NCI-H187 treated with DMSO at 0.1 percent for 48 hours (cell line): ENCODE results near the gene SPRR2E.
"Not testable (repeated sequence)": the region's sequence is repeated elsewhere in the genome, so short reads cannot be mapped to it uniquely, and the experiment has no call there.

Experiments
- DNase-seq: peaks from one replicate; lab custom pipeline; 2025; lab: John Stamatoyannopoulos, UW

SPRR2E gene

GRCh38 chr1:153094426-153094825 lies at the start of gene SPRR2E:
TSS of gene SPRR2E (minus strand) at chr1:153094526. CDS start at chr1:153093751, 775 bp downstream.
- no peak for DNase-seq

GRCh38 chr1:153141377-153141776 lies 47.1 kb upstream of the SPRR2E start:
- no peak for DNase-seq

DNA sequence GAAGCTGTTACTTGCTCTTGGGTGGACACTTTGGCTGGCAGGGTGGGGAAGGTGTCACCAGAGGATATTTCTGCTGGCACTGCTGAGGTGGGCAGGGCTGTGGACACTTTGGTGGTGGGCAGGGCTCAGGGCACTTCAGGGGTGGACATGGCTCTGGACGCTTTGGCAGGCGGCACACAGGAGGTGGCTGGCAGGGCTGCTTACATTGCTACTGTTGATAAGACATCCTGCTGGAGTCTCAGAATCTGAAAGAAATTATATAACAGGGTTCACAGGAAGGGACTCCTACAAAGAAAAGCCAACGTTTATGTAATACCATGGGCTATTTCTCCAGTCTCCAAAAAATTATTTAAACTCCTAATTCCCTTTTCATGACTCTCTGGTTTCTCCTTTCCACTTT lies 46.2 kb upstream of the SPRR2E start:
- DNase-seq, result no peak

- no peak for DNase-seq
Observed at GRCh38 chr1:153133743-153134142, 39.4 kb upstream of the SPRR2E start.

- no peak for DNase-seq
Observed at GRCh38 chr1:153133267-153133666, 38.9 kb upstream of the SPRR2E start.

- not testable (repeated sequence) for DNase-seq
Observed at GRCh38 chr1:153128688-153129087, 34.4 kb upstream of the SPRR2E start.

GRCh38 chr1:153127296-153127695 lies 33.0 kb upstream of the SPRR2E start:
- DNase-seq, result no peak

GRCh38 chr1:153125536-153125935 lies 31.2 kb upstream of the SPRR2E start:
- DNase-seq, result no peak

GRCh38 chr1:153123793-153124192 lies 29.5 kb upstream of the SPRR2E start:
- DNase-seq, result not testable (repeated sequence)

DNA sequence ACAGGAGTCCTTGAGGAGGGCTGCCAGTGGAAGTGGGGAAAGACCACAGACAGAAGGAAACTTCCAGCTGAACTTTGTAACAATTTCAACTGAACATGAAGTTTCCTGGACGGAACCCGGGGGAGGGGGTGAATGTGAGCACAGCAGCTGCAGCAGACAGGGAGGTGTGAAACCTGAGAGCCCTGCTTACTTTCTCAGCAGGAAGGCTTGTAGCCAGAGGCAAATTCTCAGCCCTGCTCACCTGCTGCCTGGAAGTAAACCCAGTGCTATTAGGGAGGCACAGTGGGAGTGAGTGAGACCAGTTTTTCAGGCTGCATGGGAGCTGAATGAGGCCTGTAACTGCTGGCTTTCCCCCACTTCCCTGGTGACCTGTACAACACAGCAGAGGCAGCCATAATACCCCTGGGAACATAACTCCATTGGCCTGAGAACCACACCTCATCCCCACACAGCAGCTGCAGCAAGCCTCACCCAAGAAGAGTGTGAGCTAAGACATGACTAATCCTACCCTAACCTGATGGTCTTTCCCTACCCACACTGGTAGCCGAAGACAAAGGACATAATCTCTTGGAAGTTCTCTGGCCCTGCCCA lies 28.6 kb upstream of the SPRR2E start:
- peak; percentile 93 for DNase-seq

DNA sequence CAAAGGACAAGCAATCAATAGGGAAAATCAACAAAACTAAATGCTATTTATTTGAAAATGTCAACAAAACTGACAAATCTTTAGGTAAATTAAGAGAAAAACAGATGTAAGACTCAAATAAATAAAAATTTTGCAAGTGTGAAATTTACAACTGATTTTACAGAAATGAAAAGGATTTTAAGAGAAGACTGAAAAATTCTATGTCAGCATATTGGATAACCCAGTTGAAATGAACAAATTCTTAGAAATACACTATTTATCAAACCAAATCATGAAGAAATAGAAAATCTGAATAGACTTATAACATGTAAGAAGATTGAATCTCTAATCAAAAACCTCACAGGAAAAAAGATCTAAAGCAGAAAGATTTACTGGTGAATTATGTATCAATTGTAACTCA lies 26.6 kb upstream of the SPRR2E start:
- no peak for DNase-seq

DNA sequence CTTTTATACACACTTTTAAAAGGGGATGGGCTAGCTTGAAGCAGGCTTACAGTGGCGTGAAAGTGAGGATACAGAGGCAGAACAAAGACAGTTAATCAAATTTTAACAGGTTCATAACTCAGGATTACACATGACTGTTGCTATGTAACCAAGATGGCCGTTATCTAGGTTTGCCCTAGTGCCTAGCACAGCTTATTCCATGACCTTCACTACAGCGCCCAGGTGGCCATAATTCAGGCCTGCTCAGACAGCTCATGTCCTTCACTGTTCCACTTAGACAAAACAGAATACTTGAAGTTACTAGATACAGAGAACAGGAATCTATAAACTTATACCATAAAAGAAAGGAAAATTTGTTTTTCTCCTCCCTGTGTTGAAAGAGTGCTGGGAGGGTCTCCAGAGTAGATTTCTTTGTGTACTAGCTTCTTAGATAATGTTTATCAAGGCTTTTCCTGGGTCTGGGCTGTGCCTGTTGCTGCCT lies 25.2 kb upstream of the SPRR2E start:
- DNase-seq, result peak; percentile 89

DNA sequence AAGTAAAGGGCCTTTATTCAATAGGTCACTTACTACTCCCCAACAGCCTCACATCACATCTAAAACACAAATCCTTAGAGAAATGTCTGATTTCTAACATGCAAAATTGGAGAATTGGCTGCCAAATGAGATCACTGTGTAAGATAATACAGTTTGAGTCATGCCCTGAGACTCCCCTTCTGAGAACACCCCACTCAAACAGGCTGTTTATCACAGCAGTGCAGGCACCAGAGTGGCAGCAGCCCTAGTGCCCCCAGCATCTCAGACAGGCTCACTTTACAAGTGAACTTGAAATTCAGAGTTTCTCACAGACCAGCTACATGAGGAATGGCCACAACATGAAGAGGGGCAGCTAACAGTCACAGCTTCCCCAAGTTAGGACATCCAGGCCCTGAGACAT lies 20.9 kb upstream of the SPRR2E start:
- DNase-seq, result not testable (repeated sequence)

DNA sequence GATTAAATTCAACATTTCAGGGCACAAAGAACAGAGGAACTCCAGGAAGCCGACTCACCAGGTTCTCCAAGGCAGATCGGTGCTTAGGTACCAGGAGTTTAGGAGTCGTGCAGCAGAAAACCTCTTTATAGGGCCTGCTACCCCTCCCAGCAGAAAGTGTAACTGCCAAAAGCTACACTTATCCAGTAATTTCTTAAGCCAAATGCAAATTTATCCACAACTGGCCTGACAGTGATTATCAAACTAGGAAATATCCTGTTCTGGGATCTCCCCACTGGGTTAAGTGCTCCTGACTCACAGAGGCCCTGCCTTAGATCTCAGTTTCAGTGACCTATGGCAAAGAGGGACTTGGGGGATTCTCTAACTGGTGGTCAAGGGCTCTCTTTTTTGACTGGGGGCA lies 19.1 kb upstream of the SPRR2E start, which contains the start of gene SPRR2F:
TSS of gene SPRR2F (minus strand) at position 101 of the 400 bp plus-strand sequence. CDS start 783 bp downstream, outside the sequence.
- no peak for DNase-seq

- not testable (repeated sequence) for DNase-seq
Observed at GRCh38 chr1:153112454-153112853, 18.1 kb upstream of the SPRR2E start.

GRCh38 chr1:153100245-153100644 lies 5.9 kb upstream of the SPRR2E start:
- DNase-seq, result no peak

- DNase-seq, result no peak
Observed at GRCh38 chr1:153099461-153100045, 5.2 kb upstream of the SPRR2E start.

DNA sequence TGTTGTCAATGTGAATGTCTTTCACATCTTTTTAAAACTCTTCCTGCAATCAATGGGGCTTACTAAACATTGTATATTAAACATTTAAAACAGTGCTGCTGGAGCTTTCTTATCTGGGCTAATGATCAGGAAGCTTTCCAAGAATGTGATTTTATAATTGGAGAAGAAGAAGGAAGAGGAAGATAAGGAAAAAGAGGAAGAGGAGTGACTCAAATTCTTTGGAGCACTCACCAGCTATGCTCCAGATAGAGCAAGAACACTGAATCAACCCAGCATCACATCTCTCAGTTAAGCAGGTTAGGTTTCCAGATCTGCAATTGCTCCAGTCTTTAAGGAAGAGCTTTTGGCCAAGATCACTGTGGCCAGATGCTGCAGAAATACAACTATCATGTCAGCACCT lies 1.4 kb upstream of the SPRR2E start:
- no peak for DNase-seq

GRCh38 chr1:153087652-153088051 lies 6.7 kb downstream of the SPRR2E start:
- no peak for DNase-seq

DNA sequence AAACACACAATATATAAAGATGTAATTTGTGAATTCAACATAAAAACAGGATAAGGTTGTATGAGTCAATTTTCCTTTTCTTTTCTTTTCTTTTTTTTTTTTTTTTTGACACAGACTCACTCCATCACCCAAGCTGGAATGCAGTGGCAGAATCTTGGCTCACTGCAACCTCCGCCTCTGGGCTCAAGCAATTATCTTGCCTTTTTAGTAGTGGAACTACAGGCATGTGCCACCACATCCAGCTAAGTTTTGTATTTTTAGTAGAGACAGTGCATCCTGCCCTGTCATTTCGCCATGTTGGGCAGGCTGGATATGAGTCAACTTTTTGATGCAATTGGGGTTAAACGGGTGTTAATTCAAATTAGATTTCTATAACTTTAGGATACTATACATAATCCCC lies 12.6 kb downstream of the SPRR2E start:
- DNase-seq, result no peak

- DNase-seq, result no peak
Observed at GRCh38 chr1:153072806-153073726, 21.3 kb downstream of the SPRR2E start.

GRCh38 chr1:153071511-153071910 lies 22.8 kb downstream of the SPRR2E start, which contains the start of gene SPRR2B:
TSS of gene SPRR2B (minus strand) at chr1:153071611. CDS start at chr1:153070839, 772 bp downstream.
- DNase-seq, result no peak

- DNase-seq, result no peak
Observed at GRCh38 chr1:153070243-153070642, 24.1 kb downstream of the SPRR2E start.
